Fibroblast of pulmonary artery (primary cell): ENCODE results near the gene PHF21B.
"Not testable (repeated sequence)": the region's sequence is repeated elsewhere in the genome, so short reads cannot be mapped to it uniquely, and the experiment has no call there.

Source experiments
- DNase-seq: peaks from one replicate; pipeline ENCODE4 v3.0.0-alpha.2; 2010; ENCODE audit warnings: low read depth
- H3K4me3 ChIP-seq: replicated peaks from 2 replicates; pipeline ENCODE4 v1.5.1; 2011; ENCODE audit warnings: low read depth, mild to moderate bottlenecking, control low read depth, low read length, moderate library complexity
- CTCF ChIP-seq: IDR thresholded peaks from 2 replicates; pipeline ENCODE4 v1.5.1; 2011; ENCODE audit warnings: mild to moderate bottlenecking, control low read depth, low read length, inconsistent platforms; ENCODE audit errors: missing control alignments

The PHF21B gene

GRCh38 chr22:44855855-44856254, 153.9 kb downstream of the PHF21B start:
- no peak for DNase-seq
- TF ChIP-seq CTCF: no peak
- no peak overlapping the region for H3K4me3 ChIP-seq

- H3K4me3 ChIP-seq, DNase-seq: not testable (repeated sequence)
Measured at GRCh38 chr22:44854641-44855040, 155.2 kb downstream of the PHF21B start.

GRCh38 chr22:44850946-44851345, 158.9 kb downstream of the PHF21B start:
- no peak overlapping the region for H3K4me3 ChIP-seq
- TF ChIP-seq CTCF: no peak
- no peak for DNase-seq

- no peak for DNase-seq
- TF ChIP-seq CTCF: no peak
- no peak overlapping the region for H3K4me3 ChIP-seq
Measured at GRCh38 chr22:44848791-44849420, 160.9 kb downstream of the PHF21B start.

GRCh38 chr22:44848296-44848741, 161.5 kb downstream of the PHF21B start:
- peak; percentile 8 for DNase-seq
- H3K4me3 ChIP-seq: no peak overlapping the region
- TF ChIP-seq CTCF: no peak

- DNase-seq: no peak
- H3K4me3 ChIP-seq: no peak overlapping the region
- no peak for TF ChIP-seq CTCF
Measured at GRCh38 chr22:44847892-44848291, 161.9 kb downstream of the PHF21B start.

- H3K4me3 ChIP-seq: no peak overlapping the region
- DNase-seq: no peak
- no peak for TF ChIP-seq CTCF
Measured at GRCh38 chr22:44847380-44847779, 162.4 kb downstream of the PHF21B start.
